GM19238 (cell line): ENCODE data around the gene TLNRD1.

Experiments used
- DNase-seq: peaks from one replicate; pipeline ENCODE4 v3.0.0; 2011; ENCODE audit warnings: low spot score; ENCODE audit not compliant: insufficient read length

The TLNRD1 gene

GRCh38 chr15:81025721-81026370, 25.1 kb downstream of the TLNRD1 start:
- DNase-seq: no peak

DNA sequence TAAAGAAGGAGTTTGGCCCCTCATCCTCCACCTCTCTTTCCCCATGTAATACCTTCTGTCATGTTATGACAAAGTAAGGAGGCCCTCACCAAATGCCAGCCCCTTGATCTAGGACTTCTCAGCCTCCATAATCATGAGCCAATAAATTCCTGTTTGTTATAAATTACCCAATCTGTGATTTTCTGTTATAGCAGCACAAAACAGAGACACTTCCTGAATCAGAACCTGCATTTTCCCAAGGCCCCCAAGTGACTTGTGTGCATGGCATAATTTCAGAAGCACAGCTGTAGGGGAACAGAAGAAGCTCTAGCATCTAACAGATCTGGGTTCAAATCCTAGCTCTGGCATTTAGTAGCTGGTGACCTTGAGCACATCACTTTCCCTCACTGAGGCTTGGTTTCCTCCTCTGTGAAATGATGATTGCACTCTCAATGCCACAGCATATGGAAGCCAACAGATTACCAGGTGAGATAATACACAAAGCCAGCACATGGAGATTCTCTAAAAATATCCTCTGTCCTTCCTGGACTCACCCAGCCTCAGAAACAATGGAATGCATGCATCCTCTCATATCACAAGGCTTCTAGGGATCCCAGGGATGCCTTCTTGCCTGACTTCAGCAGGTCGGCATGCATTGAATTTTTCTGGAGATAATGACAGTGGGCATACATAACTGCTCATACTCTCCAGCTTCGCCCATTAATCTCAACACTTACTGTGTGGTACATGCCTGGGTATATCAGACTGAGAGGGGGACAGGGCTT, 26.3 kb downstream of the TLNRD1 start:
- DNase-seq: no peak

- no peak for DNase-seq
Observed at GRCh38 chr15:81029414-81030300, 28.9 kb downstream of the TLNRD1 start.

- DNase-seq: no peak
Observed at GRCh38 chr15:81030301-81030750, 29.6 kb downstream of the TLNRD1 start.

DNA sequence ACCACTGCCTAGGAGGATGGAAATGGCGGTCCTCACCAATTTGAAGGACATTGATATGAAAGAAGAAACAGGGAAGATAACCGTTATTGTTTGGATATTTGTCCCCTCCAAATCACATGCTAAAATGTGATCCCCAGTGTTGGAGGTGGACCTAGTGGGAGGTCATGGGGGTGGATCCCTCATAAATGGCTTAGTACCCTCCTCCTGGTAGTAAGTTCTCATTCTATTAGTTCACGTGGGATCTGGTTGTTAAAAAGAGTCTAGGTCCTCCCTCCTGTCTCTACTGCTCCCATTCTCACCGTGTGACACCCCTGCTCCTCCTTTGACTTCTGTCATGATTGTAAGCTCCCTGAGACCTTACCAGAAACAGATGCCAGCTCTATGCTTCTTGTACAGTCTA, 30.5 kb downstream of the TLNRD1 start:
- DNase-seq: no peak

- no peak for DNase-seq
Observed at GRCh38 chr15:81032355-81032754, 31.6 kb downstream of the TLNRD1 start.

GRCh38 chr15:81032818-81033217, 32.1 kb downstream of the TLNRD1 start:
- DNase-seq: no peak

DNA sequence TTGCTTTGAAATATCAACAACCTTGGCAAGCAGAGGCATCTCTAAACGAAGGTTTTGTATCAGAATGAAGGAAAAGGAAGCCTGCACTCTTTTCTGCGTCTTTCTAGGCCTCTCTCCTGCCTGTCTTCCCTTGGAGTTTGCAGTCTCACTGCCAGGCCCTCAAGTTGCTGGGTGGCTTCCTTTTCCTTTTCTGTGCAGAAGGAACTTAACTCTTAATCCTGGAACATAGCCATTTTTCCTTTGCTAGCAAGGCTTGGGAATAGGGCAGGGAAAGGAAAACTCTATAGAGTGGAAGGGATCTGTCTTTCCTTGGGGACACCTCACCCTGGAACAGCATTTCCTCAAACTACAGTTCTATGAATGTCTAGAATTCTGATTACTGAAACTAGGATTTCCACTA, 32.8 kb downstream of the TLNRD1 start:
- DNase-seq: no peak

DNA sequence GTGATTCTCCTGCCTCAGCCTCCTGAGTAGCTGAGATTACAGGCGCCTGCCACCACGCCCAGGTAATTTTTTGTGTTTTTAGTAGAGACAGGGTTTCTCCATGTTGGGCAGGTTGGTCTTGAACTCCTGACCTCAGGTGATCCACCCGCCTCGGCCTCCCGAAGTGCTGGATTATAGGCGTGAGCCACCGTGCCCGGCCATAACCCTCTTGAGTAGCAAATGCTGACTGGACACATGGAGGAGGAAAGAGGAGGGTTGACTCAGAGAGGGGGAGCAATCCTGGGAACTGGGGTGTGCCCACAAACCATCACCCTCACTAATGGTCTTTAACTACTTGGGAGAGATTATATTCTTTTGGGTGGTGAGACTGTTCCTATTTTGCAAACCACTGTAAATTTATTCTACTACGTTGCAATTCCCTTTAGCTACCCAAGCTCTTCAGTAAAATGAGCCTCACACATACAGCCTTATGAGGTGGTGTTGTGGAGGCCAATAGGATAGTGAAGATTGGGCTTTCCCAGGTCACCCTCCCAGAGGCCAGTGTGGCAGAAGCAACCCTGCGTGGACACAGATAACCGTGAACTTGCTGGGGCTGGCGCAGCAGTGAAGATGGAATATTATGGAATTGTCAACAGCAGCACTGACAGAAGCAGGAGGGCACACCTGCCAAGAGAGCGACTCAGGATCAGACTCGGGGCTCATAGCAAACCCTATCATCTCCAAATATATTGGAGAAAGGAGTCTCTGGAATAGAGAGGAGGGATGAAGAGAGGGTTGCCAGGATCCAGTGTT, 37.4 kb downstream of the TLNRD1 start:
- DNase-seq: no peak

- no peak for DNase-seq
Observed at GRCh38 chr15:81038975-81039607, 38.4 kb downstream of the TLNRD1 start.

- DNase-seq: no peak
Observed at GRCh38 chr15:81040757-81041156, 40.0 kb downstream of the TLNRD1 start.

DNA sequence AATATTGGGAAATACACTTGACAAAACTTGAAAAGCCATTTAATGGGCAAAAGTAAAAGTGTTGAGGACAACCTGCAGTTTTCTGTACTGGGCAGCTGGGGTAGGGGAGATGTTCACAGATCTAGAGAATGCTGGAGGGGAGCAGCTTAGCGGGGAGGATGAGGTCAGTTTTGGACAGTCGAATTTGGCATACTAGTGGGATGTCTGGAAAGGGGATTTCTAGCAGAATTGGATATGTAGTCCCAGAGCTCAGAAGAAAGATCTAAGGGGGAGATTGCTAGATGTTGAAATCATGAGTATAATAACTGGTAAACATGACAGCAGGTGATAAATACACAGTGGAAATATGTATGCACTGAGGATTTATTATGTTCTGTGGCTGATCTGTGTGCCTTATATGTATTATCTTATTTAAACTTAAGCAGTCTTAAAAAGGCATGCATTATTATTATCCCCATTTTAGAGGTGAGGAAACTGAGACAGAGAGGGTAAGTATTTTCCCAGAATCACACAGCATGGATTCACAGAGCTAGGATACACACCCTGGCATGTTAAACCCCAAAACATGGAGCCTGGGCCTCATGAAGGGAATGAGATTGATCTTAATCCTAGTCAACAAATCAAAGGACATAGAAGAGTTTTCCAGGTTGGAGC, 42.7 kb downstream of the TLNRD1 start:
- DNase-seq: no peak

- no peak for DNase-seq
Observed at GRCh38 chr15:81043935-81044575, 43.3 kb downstream of the TLNRD1 start.

GRCh38 chr15:81046290-81046689, 45.6 kb downstream of the TLNRD1 start:
- no peak for DNase-seq

GRCh38 chr15:81047928-81048327, 47.2 kb downstream of the TLNRD1 start:
- no peak for DNase-seq

- DNase-seq: no peak
Observed at GRCh38 chr15:81049835-81050234, 49.1 kb downstream of the TLNRD1 start.

DNA sequence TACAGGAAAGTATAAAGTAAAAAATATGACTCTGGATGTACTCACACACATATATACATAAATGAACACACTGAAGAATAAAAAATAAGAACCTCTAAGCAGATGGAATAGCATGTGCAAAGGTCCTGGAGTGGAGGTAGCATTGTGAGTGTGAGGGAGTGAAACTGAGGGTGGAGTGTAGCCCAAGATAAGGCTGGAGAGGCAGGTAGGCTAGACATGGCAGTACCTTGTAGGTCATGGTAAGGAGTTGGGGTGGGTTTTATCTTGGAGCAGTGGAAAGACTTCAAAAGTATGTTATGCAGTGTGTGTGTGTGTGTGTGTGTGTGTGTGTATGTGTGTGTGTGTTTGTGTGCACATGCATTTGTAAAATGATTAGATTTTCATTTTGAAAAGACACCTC, 49.5 kb downstream of the TLNRD1 start:
- no peak for DNase-seq

DNA sequence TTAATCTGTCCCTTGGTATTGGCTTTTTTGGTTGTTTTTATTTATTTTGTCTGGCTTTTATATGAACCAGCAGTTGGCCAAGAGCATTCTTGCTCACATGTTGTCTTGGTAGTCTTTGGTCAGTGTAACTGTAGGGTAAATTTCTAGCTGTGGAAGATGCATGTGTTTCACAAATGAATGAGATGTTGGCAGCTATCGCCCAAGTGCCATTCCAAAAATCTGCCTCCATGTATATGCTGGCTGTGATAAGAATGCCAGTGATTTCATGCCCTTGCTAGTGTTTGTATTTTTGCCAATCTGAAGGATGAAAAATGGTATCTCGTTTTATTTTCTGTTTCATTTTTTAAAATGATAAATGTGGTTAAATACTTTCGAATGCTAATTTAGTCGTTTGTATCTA, 50.1 kb downstream of the TLNRD1 start:
- DNase-seq: no peak

GRCh38 chr15:81052046-81052445, 51.3 kb downstream of the TLNRD1 start:
- no peak for DNase-seq

DNA sequence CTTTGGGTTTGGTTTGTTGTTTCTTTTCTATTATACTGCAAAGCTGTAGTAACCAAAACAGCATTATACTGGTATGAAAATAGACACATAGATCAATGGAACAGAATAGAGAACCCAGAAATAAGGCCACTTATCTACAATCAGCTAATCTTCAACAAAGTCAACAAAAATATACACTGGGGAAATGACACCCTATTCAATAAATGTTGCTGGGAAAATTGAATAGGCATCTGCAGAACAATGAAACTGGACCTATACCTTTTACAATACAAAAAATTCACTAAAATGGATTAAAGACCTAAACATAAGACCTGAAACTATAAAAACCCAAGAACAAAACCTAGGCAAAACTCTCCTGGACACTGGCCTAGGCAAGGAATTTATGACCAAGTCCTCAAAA, 52.9 kb downstream of the TLNRD1 start:
- no peak for DNase-seq
